SK-N-SH (cell line): ENCODE data around the gene ABCD2. TPM values are rescaled to one million over a fixed set of nuclear protein-coding genes. Genes with fewer than 3 reads are reported as not detected.

Experiments
- CTCF ChIA-PET: fragments of 300-600, 350-600 bp; formaldehyde crosslinking; extraction: SDS; loops from one replicate; lab custom pipeline; 2021; lab: Yijun Ruan, JAX
- POLR2A ChIA-PET: fragments of 350-600 bp; sonication (Branson Sonifier 250); formaldehyde crosslinking; extraction: SDS; loops from one replicate; lab custom pipeline; 2020; ENCODE audit warnings: antibody characterized with exemption, inconsistent platforms; lab: Yijun Ruan, JAX
- DNase-seq: peaks from one replicate; pipeline ENCODE4 v3.0.0; 2012
- H2AFZ ChIP-seq: fragments of 200-600 bp; sonication (generic); 2 replicates; pipeline ENCODE4 v1.8.1; 2016; ENCODE audit warnings: antibody characterized with exemption, mild to moderate bottlenecking, low read depth
- H3F3A ChIP-seq: fragments of 200-600 bp; sonication (generic); replicated peaks from 2 replicates; pipeline ENCODE3; 2016; ENCODE audit warnings: antibody characterized with exemption, mild to moderate bottlenecking; ENCODE audit not compliant: insufficient read depth
- H3K27ac ChIP-seq, 2 experiments: fragments of 200-500 bp in 1 of 2; fragments of 200-600 bp in 1 of 2; sonication (Bioruptor generic) in 1 of 2; sonication (generic), shearing (Covaris generic) in 1 of 2; 2 replicates each; pipeline versions ENCODE4 v1.5.1 to v1.6.1; 2014 to 2016; ENCODE audit warnings: low read depth in 2 of 2, inconsistent platforms in 1 of 2, low read length in 1 of 2, mild to moderate bottlenecking in 1 of 2, mixed read lengths in 1 of 2
- H3K27me3 ChIP-seq: fragments of 200-600 bp; sonication (generic), shearing (Covaris generic); 2 replicates; pipeline ENCODE4 v1.6.1; 2016; ENCODE audit warnings: mixed run types; ENCODE audit not compliant: insufficient read depth
- H3K36me3 ChIP-seq, 2 experiments: fragments of 200-500 bp in 1 of 2; fragments of 200-600 bp in 1 of 2; sonication (Bioruptor generic) in 1 of 2; sonication (generic) in 1 of 2; replicated peaks in 1 of 2; 2 replicates each; pipeline versions ENCODE3 to v1.5.1; 2014 to 2016; ENCODE audit warnings: low read length in 1 of 2, mild to moderate bottlenecking in 1 of 2; ENCODE audit not compliant: insufficient read depth in 2 of 2, control insufficient read depth in 1 of 2
- H3K4me1 ChIP-seq, 2 experiments: fragments of 200-500 bp in 1 of 2; fragments of 200-600 bp in 1 of 2; sonication (Bioruptor generic) in 1 of 2; sonication (generic), shearing (Covaris generic) in 1 of 2; 2 replicates each; pipeline versions ENCODE4 v1.5.1 to v1.6.1; 2014 to 2016; ENCODE audit warnings: low read depth in 1 of 2, low read length in 1 of 2, mixed run types in 1 of 2; ENCODE audit not compliant: insufficient read depth in 2 of 2, control insufficient read depth in 1 of 2
- H3K4me2 ChIP-seq: fragments of 200-600 bp; sonication (generic), shearing (Covaris generic); 2 replicates; pipeline ENCODE4 v1.6.1; 2017; ENCODE audit warnings: mixed run types
- H3K4me3 ChIP-seq, 2 experiments: fragments of 200-500 bp in 1 of 2; fragments of 200-600 bp in 1 of 2; sonication (Bioruptor generic) in 1 of 2; sonication (generic), shearing (Covaris generic) in 1 of 2; 2 replicates each; pipeline versions ENCODE4 v1.5.1 to v1.8.1; 2014 to 2016; ENCODE audit warnings: low read depth in 2 of 2, inconsistent platforms in 1 of 2, low read length in 1 of 2, mild to moderate bottlenecking in 1 of 2, mixed read lengths in 1 of 2, moderate library complexity in 1 of 2
- H3K79me2 ChIP-seq: fragments of 200-600 bp; sonication (generic); 2 replicates; pipeline ENCODE4 v1.8.1; 2017; ENCODE audit warnings: mild to moderate bottlenecking; ENCODE audit not compliant: insufficient read depth
- H3K9ac ChIP-seq: fragments of 200-600 bp; sonication (generic); 2 replicates; pipeline ENCODE4 v1.6.1; 2017; ENCODE audit warnings: mixed run types
- H3K9me2 ChIP-seq: fragments of 200-600 bp; sonication (generic); 2 replicates; pipeline ENCODE4 v1.6.1; 2017; ENCODE audit warnings: mixed run types
- H3K9me3 ChIP-seq: fragments of 200-600 bp; sonication (generic); 2 replicates; pipeline ENCODE4 v1.6.1; 2017; ENCODE audit warnings: mixed run types, mild to moderate bottlenecking, moderate library complexity
- H4K20me1 ChIP-seq: fragments of 200-600 bp; sonication (generic); 2 replicates; pipeline ENCODE4 v1.6.1; 2017; ENCODE audit warnings: mild to moderate bottlenecking, mixed run types; ENCODE audit not compliant: insufficient read depth
- EZH2phosphoT487 ChIP-seq: fragments of 200-600 bp; sonication (generic); IDR thresholded peaks from 2 replicates; pipeline ENCODE4 v1.6.1; 2017; ENCODE audit warnings: low read depth, mixed run types, mild to moderate bottlenecking, antibody characterized with exemption, moderate library complexity, borderline replicate concordance
- FOXJ3 ChIP-seq: sonication (generic); formaldehyde crosslinking; IDR thresholded peaks from 2 replicates; pipeline ENCODE4 v1.5.1; 2020; ENCODE audit warnings: mild to moderate bottlenecking, missing genetic modification reagents
- FOXM1 ChIP-seq: IDR thresholded peaks from 2 replicates; pipeline ENCODE4 v1.4.0; 2012; ENCODE audit warnings: low read depth, mild to moderate bottlenecking
- GABPA ChIP-seq: IDR thresholded peaks from 2 replicates; pipeline ENCODE4 v1.4.0; 2012; ENCODE audit warnings: low read depth, mild to moderate bottlenecking
- GATA2 ChIP-seq: sonication (generic); formaldehyde crosslinking; IDR thresholded peaks from 2 replicates; pipeline ENCODE4 v1.5.0; 2020; ENCODE audit warnings: mild to moderate bottlenecking, missing genetic modification reagents
- IRF3 ChIP-seq: fragments of 150-350 bp; IDR thresholded peaks from 2 replicates; pipeline ENCODE4 v1.6.1; 2016; ENCODE audit warnings: mild to moderate bottlenecking, low read depth, low read length
- JUND ChIP-seq: IDR thresholded peaks from 2 replicates; pipeline ENCODE4 v1.4.0; 2012
- NRF1 ChIP-seq: IDR thresholded peaks from 2 replicates; pipeline ENCODE4 v1.6.1; 2012; ENCODE audit warnings: low read depth, mild to moderate bottlenecking, low read length
- POLR2AphosphoS5 ChIP-seq: IDR thresholded peaks from 2 replicates; pipeline ENCODE4 v1.6.1; 2012; ENCODE audit warnings: low read depth, low read length
- RAD21 ChIP-seq: IDR thresholded peaks from 2 replicates; pipeline ENCODE4 v1.6.1; 2012; ENCODE audit warnings: mild to moderate bottlenecking, low read length
- RCOR1 ChIP-seq: fragments of 150-350 bp; IDR thresholded peaks from 2 replicates; pipeline ENCODE4 v1.6.1; 2017; ENCODE audit warnings: antibody characterized with exemption, low read length
- REST ChIP-seq: IDR thresholded peaks from 2 replicates; pipeline ENCODE4 v1.6.1; 2012; ENCODE audit warnings: mild to moderate bottlenecking, low read depth, low read length, moderate library complexity
- RFX5 ChIP-seq: IDR thresholded peaks from 2 replicates; pipeline ENCODE4 v1.6.1; 2012; ENCODE audit warnings: mild to moderate bottlenecking, improper control_type of control experiment, low read length
- SIN3A ChIP-seq: IDR thresholded peaks from 2 replicates; pipeline ENCODE4 v1.6.1; 2012; ENCODE audit warnings: low read depth, mild to moderate bottlenecking, low read length, moderate library complexity, borderline replicate concordance
- SMC3 ChIP-seq: IDR thresholded peaks from 2 replicates; pipeline ENCODE4 v1.6.1; 2012; ENCODE audit warnings: low read depth, low read length, improper control_type of control experiment
- TAF1 ChIP-seq: IDR thresholded peaks from 2 replicates; pipeline ENCODE4 v1.6.1; 2012; ENCODE audit warnings: low read depth, mild to moderate bottlenecking, low read length, moderate library complexity, borderline replicate concordance
- TCF12 ChIP-seq: IDR thresholded peaks from 2 replicates; pipeline ENCODE4 v1.4.0; 2012
- USF2 ChIP-seq: fragments of 150-350 bp; IDR thresholded peaks from 2 replicates; pipeline ENCODE4 v1.6.1; 2017; ENCODE audit warnings: antibody characterized with exemption, low read length, low read depth, borderline replicate concordance
- YY1 ChIP-seq: IDR thresholded peaks from 2 replicates; pipeline ENCODE4 v1.4.0; 2012; ENCODE audit warnings: low read depth, mild to moderate bottlenecking
- ZBTB33 ChIP-seq: IDR thresholded peaks from 2 replicates; pipeline ENCODE4 v1.4.0; 2012; ENCODE audit warnings: low read depth, borderline replicate concordance
- polyA plus RNA-seq, 3 experiments: library from polyadenylated mRNA; depleted of rRNA; stranded (reverse); fragments of >200 nt; gene quantifications; 2 replicates each; pipeline ENCODE4 v1.2.3, GENCODE V29; 2012

Gene ABCD2
- polyA plus RNA-seq, 1 of the 3 experiments (the other 2 are of a cell fraction) = 0.02 TPM

DNA sequence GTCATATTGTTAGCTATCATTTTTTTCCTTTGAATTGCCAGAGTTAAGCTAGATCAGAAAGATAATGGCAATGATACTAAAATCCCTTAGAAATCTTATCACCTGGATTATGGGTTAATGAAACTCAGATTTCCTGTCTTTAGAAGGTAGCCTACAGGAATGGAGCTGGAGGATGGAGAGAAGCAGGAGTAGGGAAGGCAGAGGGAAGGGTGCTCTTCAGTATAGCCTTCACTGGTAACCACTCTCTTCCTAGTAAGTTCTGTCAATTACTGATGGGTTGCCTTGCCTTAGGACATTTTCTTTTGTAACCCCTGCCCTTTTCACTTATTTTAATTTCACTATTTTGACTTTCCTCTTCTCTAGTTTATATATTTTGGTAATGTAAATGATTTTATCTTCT lies 27.8 kb upstream of the ABCD2 start:
- no peaks in the 10 kb centered on the region for H4K20me1 ChIP-seq
- H2AFZ ChIP-seq = no peak overlapping the region

More for the DNA sequence above, 27.8 kb upstream of the ABCD2 start:
- no peaks in the 10 kb centered on the region for H3K79me2 ChIP-seq
- no peak overlapping the region for H3K27ac ChIP-seq
- H3K4me2 ChIP-seq = no peak overlapping the region
- ChIA-PET CTCF (interaction anchor here (0.9 kb wide), 1 partner anchor 8 kb away, joined by 3 read pairs; no protein-coding TSS in a partner anchor), POLR2A (no interaction called here)
- H3K27me3 ChIP-seq = no peaks in the 10 kb centered on the region
- H3K9me2 ChIP-seq = no peaks in the 10 kb centered on the region
- no peaks in the 10 kb centered on the region for H3K4me1 ChIP-seq
- no peaks in the 10 kb centered on the region for H3K36me3 ChIP-seq
- TF ChIP-seq YY1 (no peak), RAD21 (no peak), POLR2AphosphoS5 (no peak), FOXM1 (no peak), NRF1 (no peak), EZH2phosphoT487 (no peak), SMC3 (no peak), GATA2 (CRISPR knock-in tag) (no peak), JUND (no peak), REST (no peak), RFX5 (no peak), FOXJ3 (no peak), IRF3 (no peak), USF2 (no peak), SIN3A (no peak), RCOR1 (no peak), ZBTB33 (no peak), TCF12 (no peak), TAF1 (no peak), GABPA (no peak)
- no peak overlapping the region for H3K4me3 ChIP-seq
- no peaks in the 10 kb centered on the region for H3K9me3 ChIP-seq
- H3F3A ChIP-seq = no peaks in the 10 kb centered on the region
- H3K9ac ChIP-seq = no peak overlapping the region
- no peak for DNase-seq
